Stimulated activated CD8-positive, alpha-beta memory T cell treated with anti-CD3 and anti-CD28 coated beads, Interleukin-7, amount 100 ng/mL, for 24 hours (primary cell): ENCODE measurements around the gene C1orf116.

Source experiments
- DNase-seq: peaks from one replicate; pipeline ENCODE4 v3.0.0-alpha.2; 2020; ENCODE audit warnings: low read depth

C1orf116 gene

DNA sequence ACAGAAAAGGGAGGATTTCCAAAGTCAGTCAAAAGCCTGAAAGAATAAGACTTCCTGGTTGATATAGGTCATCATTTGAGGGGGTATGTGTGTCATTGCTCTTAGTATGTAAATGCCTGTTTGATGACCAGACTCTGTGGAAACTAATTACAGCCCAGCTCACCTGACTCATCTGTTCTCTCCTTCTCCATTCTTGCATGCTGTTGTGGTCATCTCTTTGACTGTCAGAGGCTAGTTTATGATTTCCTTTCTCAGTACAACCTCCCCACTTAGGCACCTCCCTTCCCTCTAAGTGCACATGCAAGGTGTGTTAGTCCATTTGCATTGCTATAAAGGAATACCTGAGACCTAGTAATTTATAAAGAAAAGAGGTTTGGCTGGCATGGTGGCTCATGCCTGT lies 2.4 kb upstream of the C1orf116 start:
- DNase-seq, result no peak

DNA sequence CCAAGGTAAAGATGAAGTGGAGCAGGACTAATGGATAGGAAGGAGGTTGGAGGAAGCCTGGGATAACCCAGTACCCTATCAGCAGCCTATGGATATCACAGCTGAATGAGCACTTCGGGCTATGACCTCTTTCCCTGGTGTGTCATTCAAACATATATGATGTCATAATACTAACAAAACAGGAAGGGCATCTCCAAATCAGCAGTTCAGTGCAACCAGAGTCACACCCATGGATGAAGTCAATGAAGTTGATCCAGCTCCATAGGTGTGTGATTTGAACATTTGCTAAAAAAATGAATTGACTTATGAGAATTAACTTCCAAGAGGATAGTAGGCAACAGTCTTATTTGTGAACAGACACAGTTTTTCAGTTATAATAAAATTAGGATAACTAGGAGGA lies 1.7 kb upstream of the C1orf116 start:
- DNase-seq, result no peak

DNA sequence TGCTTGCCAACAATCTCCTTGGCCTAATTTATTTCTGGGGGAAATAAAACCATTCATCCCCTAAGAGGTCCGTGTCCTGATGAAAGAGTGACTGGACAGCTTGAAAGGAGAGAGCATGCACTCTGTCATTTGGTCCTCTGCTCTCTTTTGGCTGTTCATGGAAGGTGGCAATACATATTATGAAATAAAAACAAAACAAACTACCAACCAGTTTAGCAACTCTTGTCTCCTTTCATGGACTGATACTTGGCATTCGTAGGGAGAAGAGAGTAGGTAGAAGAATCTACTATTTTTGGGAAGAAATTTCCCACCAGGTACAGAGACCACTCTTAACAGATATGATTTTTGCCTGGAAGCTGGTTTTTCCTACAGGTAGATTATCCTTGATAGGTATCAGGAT lies 746 bp upstream of the C1orf116 start:
- no peak for DNase-seq

DNA sequence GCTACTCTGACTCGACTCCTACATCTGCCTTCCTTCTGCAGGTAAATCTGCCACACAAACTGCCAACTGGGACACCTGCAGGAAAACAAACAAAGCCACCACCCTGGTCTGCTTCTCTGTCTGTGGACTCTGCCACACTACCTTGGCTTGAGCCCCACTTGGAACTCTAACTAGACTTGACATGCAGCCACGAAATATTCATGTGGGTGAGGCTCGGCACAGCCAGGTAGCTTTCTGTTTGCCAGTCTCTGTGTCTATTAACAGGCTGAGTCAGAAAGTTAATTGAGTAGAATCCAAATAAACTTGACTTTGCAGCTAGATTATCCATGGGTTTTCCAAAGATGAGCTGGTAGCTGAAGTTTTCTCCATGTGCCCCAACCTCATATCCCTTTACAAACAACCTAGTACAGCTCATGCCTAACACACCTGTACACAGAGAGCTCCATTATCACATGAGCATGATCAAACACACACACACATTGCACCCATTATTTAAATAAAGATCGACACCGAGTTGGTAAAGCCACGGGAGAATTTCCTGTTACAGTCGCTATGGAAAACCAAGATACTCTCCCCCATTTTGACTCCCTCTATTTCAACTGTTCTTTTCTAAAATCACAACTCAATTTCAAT lies 808 bp downstream of the C1orf116 start:
- no peak for DNase-seq

DNA sequence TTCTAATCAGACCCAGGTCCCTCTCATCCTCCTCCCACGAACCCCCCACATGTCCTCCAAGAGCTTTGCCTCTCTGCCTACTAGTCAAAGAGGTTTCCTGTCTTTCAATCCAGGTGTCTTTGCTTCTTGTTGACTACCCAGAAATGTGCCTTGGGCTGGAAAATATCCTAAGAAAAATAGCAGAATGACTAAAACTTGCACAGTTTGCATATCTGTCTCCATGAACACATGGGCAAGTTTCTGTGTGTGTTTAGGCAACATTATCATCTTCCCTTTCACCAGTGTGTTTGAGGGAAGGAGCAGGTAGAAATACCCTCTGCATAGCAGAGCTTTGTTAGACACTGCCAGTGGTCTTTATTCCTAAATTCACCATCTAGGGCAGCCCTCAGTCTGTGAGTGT lies 1.5 kb downstream of the C1orf116 start:
- no peak for DNase-seq

DNA sequence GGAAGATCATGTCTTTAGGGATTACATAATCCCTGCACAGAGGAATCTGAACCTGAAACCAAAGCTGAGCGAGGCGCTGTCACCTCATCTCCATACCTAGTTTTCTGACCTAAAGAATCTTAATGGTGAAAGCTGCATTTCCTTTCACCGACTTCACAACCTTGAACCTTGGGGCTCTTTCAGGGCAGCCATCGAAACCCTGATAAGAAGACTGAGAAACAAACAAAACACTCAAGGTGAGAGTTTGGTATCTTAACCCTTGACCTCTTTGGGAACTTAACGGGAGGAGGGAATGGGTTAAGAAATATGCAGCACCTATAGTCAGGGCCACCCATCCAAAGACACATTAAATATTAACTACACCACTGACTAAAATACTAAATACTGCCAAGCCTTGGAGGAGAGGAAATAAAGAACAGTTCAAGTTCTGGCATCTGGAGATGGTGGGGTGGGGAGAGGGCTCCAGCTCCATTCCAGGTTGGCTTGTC lies 2.0 kb downstream of the C1orf116 start:
- DNase-seq, result no peak

DNA sequence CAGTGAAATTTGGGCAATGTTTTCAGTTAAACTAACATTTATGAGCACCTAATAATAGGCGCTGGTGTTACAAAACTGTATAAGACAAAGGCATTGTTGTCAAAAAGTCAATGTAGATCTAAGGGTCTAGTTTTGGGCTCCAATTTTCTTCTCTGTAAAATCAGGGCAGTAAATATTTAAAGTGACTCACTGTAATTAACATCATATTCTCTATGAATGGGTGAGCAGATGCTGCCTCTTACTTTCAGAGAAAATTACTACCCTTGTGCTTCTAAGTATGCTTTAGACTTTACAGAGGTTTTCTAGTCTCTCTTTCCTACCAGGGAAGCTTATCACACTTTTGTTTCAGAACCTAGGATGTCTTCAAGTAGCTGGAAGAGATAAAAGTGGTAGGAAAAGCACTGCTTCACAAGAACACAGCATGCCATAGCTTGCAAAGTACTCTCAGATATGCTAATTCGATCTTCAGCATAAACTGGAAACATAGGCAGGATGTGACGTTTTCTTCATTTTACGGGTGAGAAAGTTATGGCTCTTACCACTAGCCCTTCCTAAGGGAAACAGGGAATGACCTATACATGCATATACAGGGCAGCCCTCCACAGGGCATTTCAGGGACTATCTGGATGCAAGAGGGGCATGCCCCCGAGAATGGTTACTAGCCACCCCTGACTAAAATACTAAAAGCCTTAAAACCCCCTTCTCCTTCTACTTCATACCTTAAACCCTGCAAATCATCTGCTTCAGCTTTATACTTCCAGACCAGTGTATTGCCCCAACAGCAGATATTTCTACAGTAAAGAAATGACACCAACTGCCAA lies 2.6 kb downstream of the C1orf116 start:
- no peak for DNase-seq

DNA sequence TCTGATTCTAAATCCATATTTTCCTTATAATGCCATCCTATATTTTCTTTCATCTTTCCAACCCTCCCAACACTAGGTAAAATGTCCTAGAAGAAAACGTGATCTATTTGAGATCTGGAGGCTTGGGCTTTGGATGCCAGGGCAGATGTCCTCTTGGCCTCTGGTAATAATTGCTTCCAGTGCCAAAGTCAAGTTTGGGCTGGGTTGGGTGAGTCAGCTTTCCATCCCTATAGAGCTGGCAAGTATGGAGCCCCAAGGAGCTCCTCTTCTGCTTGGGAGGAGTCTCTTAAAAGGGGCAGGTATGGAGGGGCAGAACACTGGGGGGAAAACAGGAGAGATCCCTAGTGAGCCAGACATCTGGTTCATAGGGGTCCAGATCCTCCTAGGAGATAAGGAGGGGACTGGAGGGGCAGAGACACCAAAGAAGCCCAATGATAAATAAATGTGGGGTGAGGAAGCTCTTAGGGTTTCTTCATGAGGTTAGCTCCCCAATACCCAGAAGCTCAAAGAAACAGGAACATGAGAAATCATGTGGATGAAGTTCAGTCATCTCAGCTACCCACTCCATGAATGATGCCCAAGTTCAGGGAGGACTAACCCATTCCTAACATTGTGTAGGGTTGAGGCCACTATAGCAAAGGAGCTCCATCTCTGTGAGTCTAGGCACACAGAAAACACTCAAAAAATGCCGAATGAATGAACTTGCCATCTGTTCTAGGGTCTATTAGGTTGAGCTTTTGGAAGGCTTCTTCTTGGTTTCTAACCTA lies 3.5 kb downstream of the C1orf116 start:
- DNase-seq, result no peak

DNA sequence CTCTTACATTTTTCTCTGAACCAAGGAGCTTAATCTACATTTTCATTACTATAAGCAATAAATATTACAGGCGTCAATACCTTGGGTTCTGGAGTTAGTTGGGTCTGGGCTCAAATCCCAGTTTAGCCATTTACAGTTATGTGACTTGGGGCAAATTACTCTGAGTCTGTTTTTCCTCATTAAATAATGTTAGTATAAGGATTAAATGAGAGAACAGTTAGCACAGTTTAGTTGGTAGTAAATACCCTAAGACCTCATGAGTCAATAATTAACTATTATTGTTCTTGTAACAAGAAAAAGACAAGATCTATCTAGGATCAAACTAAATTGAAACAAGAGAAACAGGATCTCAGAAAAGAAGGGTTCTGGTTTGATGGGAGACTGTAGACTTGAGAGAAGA lies 4.6 kb downstream of the C1orf116 start:
- DNase-seq, result no peak

DNA sequence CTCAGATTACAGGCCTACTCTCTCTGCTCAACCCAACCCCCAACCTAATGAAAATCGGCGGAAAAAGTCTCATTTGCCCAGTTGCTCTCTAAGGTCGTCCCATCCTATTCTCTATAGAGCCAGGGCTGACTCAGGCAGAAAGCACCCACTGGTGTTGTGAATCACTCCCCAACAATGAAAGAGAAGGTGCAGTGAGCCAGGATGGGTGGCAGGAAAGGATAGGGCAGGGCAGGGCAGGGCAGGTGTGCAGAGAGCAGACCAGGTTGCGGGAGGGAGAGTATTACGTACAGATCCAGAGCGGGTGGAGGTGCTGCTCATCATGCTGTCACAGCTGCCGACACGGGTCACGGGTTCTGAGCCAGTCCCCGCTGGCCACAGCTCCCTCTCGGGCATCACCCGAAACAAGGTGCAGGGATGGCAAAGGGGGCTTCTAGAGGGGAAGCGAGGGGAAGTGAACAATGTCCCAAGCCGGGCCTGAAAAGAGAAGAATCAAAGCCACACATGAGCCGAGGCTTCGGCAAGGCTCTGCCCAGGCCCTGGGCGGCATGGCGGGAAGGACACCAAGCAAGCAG lies 5.3 kb downstream of the C1orf116 start:
- no peak for DNase-seq

DNA sequence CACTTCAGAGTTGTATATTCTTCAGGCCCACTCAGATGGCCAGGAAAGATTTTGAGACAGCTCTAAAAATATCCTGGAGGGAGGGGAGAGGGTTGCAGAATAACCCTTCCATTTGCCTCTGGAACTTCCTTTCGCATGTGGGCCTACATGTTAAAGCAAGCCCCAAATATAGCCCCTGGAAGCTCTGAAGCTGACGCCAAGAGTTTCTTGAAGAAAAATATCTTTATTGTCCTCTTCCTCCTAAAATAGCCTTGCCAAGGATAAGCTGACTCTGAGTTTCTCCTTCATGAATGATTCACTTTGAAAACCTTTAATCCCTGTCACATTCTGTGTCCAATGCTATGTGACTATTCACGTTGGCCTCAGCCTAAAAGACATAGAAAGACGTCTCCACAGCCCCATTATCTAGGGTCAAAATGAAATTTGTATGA lies 6.4 kb downstream of the C1orf116 start:
- no peak for DNase-seq

DNA sequence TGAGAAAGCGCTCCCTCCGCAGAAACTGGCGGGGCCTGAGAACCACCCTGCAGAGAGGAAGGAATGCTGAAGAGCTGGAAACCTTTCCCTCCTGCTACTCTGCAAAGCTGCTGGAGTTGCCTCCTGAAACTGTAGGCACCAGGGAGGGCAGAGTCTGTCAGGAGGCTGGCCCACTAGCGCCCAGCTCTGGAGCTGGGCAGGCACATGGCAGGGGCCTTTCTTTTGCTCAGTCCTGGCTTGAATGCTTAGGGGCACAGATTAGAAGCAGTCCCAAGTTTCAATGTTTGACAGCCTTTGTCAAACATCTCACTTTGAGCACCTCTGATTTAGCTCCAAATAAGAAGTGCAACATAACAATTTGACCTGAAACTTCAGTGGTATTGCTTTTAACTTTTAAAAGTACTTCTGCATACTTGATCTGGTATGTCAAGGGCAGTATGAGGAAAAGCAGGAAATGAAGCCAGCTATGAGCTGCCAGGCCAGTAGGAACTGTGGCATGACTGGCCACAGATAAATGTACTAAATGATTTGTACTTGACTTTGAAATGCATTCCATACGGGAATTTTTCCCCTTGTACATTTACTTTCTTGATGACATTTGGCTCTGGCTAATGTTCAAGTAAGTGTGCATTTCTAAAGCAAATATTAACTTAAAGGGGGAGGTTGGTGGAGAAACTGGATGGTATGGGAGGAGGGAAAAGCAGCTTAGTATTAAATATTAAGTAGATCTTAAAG lies 7.2 kb downstream of the C1orf116 start:
- DNase-seq, result no peak

DNA sequence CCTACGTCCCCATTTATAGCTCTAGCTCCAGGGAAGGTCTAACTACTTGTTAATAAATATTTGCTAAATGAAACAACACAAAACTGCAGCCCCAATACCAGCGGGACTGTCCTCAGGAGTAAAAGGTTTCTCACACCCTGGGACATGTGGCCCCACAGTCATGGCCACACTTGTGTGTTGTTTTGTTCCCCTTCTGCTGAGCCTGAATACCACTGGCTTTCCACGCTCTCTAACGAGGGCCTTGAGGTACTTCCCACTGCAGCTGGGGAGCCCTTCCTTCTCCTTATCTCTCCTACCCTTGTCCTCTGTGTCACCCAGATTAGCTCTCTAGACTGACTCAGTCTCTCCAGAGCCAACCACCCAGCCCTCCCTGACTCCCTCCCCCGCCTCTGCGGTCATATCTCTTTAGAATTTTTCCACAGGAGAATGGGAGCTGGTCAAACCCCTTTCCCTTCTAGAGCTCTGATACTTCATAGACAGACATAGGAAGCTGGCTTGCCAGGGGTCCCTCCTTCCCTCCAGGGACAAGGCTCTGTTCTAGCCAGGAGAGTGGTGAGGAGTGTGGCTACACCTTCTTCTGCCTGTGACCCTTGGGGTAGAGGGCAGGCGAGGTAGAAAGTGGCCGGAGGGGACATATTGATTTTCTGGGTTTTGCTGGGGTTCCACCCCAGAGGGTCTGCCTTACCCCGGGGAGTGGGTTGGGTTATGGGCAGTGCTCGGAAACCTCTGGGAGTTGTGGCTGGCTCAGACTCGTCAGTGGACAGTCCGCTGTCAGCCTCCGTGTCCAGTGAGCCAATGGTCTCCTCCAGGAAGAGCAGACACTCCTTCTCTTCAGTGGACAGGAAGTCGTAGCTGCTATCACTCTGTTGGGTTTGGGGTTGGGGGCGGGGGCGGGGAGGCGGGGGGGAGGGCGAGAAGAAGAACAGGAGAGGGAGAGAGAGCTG lies 8.1 kb downstream of the C1orf116 start:
- no peak for DNase-seq

DNA sequence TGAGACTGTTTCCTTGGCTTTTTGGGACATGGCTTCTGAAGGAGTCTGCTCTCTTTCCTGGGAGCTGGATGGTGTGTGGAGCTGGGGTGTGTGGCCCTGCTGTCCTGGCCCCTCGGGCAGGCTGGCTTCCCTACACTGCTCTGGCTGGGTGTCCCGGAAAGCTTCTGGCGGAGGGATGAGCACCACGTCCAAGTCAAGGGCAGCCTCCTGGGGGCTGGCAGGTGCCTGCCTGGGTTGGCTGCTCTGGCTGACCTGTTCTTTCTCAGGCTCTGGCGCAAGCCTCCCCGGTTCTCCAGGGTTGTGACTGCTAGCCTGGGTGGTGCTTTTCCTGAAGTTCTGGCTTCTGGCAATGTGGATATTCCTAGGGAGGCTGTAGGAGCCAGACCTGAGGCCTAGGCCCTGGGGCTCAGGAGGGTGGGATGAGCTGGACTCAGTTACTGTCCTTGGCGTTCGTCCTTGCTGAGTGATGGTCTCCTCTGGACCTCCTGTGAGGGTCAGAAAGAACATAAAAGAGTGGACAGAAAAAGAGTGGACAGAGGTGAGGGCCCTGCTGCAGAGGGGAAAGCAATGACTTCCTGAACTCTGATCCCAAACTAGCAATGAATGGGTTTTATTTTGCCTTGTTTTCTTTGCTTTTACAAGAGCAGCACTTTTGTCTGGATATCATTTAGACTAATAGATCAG lies 9.4 kb downstream of the C1orf116 start:
- no peak for DNase-seq

DNA sequence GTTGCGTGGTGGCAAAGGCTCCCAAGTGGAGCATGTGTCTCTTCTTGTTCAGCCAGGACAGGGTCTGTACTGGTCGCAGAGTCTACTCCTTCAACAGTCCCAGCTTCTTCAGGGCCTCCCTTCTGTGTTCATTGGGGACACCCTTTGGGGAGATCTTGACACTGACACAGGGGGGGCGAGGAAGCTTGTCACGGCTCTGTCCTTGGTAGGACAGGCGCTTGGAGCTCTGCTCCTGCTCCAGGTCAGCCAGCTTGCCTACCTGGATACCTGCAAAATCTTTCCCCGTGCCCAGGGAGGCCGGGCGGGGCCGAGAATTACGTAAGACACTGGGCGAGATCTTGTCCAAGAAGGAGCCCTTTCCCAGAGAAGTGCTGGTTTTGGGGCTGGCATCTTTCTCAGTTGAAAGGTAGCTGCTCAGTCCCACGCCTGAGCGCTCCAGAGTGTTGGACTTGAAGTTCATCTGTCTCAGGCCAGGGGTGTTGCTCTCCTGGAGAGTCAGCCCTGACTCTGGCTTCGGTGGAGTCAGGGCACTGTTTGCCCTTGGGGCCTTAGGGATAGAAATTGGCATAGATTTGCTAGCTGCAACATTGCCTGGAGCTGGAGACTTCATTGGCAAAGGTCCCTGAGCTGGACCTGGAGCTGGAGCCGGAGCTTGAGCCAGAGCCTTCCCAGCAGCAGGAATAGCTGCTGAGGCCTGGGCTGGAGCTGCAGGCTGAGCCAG lies 10.5 kb downstream of the C1orf116 start:
- no peak for DNase-seq

DNA sequence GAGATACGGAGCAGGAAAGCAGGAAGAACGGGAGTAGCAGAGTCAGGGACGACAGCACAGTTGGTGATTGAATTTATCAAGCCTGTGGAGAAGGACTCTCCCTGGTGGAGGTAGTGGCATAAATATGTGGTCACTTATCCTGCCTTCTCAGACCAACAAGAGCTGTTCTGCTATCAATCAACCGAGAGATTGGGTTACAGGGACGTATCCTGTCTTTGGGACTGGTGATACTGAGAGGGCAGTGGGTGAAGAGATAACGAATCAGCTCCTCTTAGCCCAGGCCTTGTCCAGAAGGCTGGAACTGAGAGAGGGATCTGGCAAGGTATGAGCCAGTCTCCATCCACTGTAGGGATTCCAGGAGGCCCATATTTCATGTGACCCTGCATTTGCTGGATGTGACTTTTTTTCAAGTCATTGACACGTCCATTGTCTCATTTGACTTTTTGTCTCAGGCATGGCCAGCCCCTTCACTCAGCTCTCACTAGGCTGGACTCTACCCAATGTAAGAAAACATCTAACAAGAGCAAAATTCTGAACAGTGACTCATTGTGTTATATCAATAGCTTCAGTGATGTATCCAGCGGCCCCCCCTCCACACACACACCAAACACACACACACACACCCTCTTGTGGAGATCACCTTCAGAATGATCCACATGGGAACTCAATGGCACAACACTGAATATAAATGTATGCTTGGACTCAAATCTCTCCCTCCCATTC lies 11.3 kb downstream of the C1orf116 start:
- no peak for DNase-seq

DNA sequence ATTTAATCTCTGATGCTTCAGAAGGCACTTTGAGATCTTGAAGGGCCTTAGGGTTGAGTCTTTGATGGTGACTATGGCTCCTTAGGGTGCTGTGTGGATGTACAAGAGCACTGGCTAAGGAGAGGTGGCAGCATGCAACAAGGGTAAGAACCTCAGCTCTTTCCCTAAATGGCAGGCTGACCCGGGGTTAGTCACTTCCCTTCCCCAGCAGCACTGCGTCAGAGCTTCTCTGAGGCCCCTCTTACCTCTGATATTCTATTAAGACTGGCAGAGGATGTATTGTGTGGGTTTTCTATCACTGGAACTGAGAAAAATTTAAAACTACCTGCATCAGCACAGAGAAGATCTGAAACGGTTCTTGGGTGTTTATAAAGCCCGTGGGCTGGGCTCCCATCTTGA lies 11.8 kb downstream of the C1orf116 start:
- no peak for DNase-seq

DNA sequence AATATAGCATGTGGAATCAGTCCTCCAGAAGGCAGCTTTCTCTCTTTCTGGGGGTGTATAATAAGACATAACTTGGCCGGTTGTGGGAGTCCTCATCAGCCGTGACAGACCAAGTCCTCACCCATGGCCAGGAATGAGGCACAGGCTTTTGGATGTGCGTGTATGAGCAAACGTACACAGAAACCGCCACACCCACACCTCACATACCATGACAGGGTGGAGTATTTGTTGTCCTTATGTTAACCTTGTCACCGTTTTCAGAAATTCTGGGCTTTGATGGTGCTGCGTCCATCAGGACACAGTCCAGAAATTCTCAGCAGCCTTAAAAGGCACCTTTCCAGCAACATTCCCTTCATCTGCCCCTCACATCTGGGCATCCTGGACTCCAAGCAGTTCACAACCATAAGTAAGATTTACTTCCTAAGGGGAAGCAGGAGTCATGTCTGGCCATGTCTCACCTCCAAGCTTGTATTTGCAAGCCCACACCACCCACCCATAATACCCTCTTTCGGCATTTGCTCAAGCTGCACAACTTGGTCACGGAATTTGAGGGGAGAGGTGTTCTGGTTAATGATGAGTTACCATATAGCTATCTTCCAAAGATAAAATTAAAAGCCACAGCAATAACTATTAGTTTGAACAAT lies 12.4 kb downstream of the C1orf116 start:
- no peak for DNase-seq
